Keratinocyte (primary cell): ENCODE data around the gene HLA-DQA1. TPM values are rescaled to one million over a fixed set of nuclear protein-coding genes. Genes with fewer than 3 reads are reported as not detected.

Source experiments
- DNase-seq: peaks from one replicate; pipeline ENCODE4 v3.0.0-alpha.2; 2011; ENCODE audit warnings: low read depth, missing footprints, low spot score
- FAIRE-seq: peaks from 2 replicates; lab custom pipeline; 2011; peaks lifted over from hg19 to GRCh38; lab: Jason Lieb, UNC
- H2AFZ ChIP-seq: 2 replicates; pipeline ENCODE4 v1.6.0; 2012; ENCODE audit warnings: low read length, control low read depth, inconsistent platforms; ENCODE audit not compliant: control insufficient read depth
- H3K27ac ChIP-seq: 2 replicates; pipeline ENCODE4 v1.5.1; 2011; ENCODE audit warnings: low read length; ENCODE audit not compliant: control insufficient read depth, insufficient read depth
- H3K27me3 ChIP-seq: 3 replicates; pipeline ENCODE4 v1.6.0; 2011; ENCODE audit warnings: low read length; ENCODE audit not compliant: control insufficient read depth, insufficient read depth; ENCODE audit errors: extremely low read depth
- H3K36me3 ChIP-seq, 2 experiments: 2 replicates in 1 of 2; 3 replicates in 1 of 2; pipeline ENCODE4 v1.5.1; 2011; ENCODE audit warnings: low read length in 2 of 2, mild to moderate bottlenecking in 1 of 2; ENCODE audit not compliant: control insufficient read depth in 2 of 2, insufficient read depth in 2 of 2; ENCODE audit errors: extremely low read depth in 1 of 2
- H3K4me1 ChIP-seq: 3 replicates; pipeline ENCODE4 v1.5.1; 2011; ENCODE audit warnings: low read length; ENCODE audit not compliant: control insufficient read depth, insufficient read depth; ENCODE audit errors: extremely low read depth
- H3K4me2 ChIP-seq: 3 replicates; pipeline ENCODE4 v1.6.0; 2011; ENCODE audit warnings: low read depth, low read length; ENCODE audit not compliant: control insufficient read depth, insufficient read depth; ENCODE audit errors: extremely low read depth
- H3K4me3 ChIP-seq, 3 experiments: fragments of 200-600 bp in 1 of 3; sonication (generic) in 1 of 3; 2 replicates in 2 of 3; 3 replicates in 1 of 3; pipeline ENCODE4 v1.5.1; 2011 to 2016; ENCODE audit warnings: low read length in 3 of 3, mild to moderate bottlenecking in 3 of 3, control low read depth in 2 of 3, inconsistent platforms in 1 of 3, low read depth in 1 of 3, mixed read lengths in 1 of 3, mixed run types in 1 of 3, moderate library complexity in 1 of 3; ENCODE audit not compliant: control insufficient read depth in 2 of 3, insufficient read depth in 2 of 3; ENCODE audit errors: extremely low read depth in 1 of 3
- H3K79me2 ChIP-seq: 2 replicates; pipeline ENCODE4 v1.6.0; 2012; ENCODE audit warnings: low read length; ENCODE audit not compliant: control insufficient read depth, insufficient read depth
- H3K9ac ChIP-seq: 3 replicates; pipeline ENCODE4 v1.6.0; 2011; ENCODE audit warnings: low read length; ENCODE audit not compliant: control insufficient read depth, insufficient read depth; ENCODE audit errors: extremely low read depth
- H3K9me1 ChIP-seq: 3 replicates; pipeline ENCODE4 v1.6.0; 2011; ENCODE audit warnings: low read length; ENCODE audit not compliant: control insufficient read depth, insufficient read depth; ENCODE audit errors: extremely low read depth
- H3K9me3 ChIP-seq: 2 replicates; pipeline ENCODE4 v1.5.1; 2012; ENCODE audit warnings: low read depth, low read length; ENCODE audit not compliant: control insufficient read depth
- H4K20me1 ChIP-seq: 3 replicates; pipeline ENCODE4 v1.6.0; 2011; ENCODE audit warnings: low read length; ENCODE audit not compliant: control insufficient read depth, insufficient read depth; ENCODE audit errors: extremely low read depth
- EZH2 ChIP-seq: IDR thresholded peaks from one replicate; pipeline ENCODE4 v1.6.1; 2012; ENCODE audit warnings: inconsistent platforms, mild to moderate bottlenecking, low read length, moderate library complexity
- dilution Hi-C: fragments of 300-500 bp; cut with MboI; formaldehyde crosslinking; loops from one replicate; pipeline ENCODE4 v1.7.0; 2020; ENCODE audit warnings: low sequenced_read_pairs; ENCODE audit not compliant: extremely low pct_ligation_motif_present
- polyA plus RNA-seq, 5 experiments: library from polyadenylated mRNA; depleted of rRNA in 3 of 5; stranded (reverse) in 3 of 5; stranded (forward) in 1 of 5; unstranded in 1 of 5; fragments of >200 nt; gene quantifications; 1 replicate in 1 of 5; 2 replicates in 3 of 5; 3 replicates in 1 of 5; pipeline versions ENCODE4 v1.2.1 to v1.2.3, GENCODE V29; 2011 to 2012; ENCODE audit warnings: missing spikeins in 2 of 5, low read depth in 1 of 5, low replicate concordance in 1 of 5
- TF ChIP-seq, protein P1 (sequence below), 3 experiments: IDR thresholded peaks in 1 of 3; conservative IDR thresholded peaks in 1 of 3; optimal IDR thresholded peaks in 1 of 3; 2 replicates in 2 of 3; 3 replicates in 1 of 3; pipeline versions ENCODE3 to v1.5.1; 2011; ENCODE audit warnings: low read length in 3 of 3, mild to moderate bottlenecking in 3 of 3, moderate library complexity in 2 of 3, control low read depth in 1 of 3, inconsistent platforms in 1 of 3; ENCODE audit not compliant: insufficient read depth in 2 of 3; ENCODE audit errors: extremely low read depth in 1 of 3

Gene HLA-DQA1
- polyA plus RNA-seq, 1 donor (not counting 4 experiments of a cell fraction or from before 2014, with no cell fraction given) = not detected

DNA sequence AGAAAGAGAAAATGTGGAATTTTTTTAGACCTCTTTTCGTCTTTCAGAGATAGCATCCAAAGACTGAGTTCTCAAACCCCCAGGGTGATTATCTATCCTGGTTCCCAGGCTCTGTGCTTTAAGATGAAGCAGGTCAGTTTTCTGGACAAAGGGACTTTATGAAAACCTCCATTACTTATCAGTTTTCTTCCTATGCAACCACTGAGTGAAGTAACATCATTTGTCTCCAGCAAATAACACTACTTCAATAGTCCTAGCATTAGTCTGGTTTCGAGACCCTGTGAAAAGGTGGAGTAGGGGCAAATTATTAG, 29.3 kb upstream of the HLA-DQA1 start:
- Histone ChIP-seq H3K9ac (no peak overlapping the region), H4K20me1 (no peaks in the 10 kb centered on the region), H3K36me3 (no peaks in the 10 kb centered on the region), H3K4me3 (no peak overlapping the region), H3K79me2 (no peaks in the 10 kb centered on the region), H3K27ac (no peak overlapping the region), H2AFZ (no peak overlapping the region), H3K27me3 (no peaks in the 10 kb centered on the region), H3K4me2 (no peak overlapping the region), H3K9me1 (no peaks in the 10 kb centered on the region), H3K9me3 (no peaks in the 10 kb centered on the region), H3K4me1 (no peaks in the 10 kb centered on the region)
- FAIRE-seq (no peak), DNase-seq (no peak)
- dilution Hi-C loops = no loop called here
- TF ChIP-seq EZH2 = no peak
- TF ChIP-seq, protein P1, sequence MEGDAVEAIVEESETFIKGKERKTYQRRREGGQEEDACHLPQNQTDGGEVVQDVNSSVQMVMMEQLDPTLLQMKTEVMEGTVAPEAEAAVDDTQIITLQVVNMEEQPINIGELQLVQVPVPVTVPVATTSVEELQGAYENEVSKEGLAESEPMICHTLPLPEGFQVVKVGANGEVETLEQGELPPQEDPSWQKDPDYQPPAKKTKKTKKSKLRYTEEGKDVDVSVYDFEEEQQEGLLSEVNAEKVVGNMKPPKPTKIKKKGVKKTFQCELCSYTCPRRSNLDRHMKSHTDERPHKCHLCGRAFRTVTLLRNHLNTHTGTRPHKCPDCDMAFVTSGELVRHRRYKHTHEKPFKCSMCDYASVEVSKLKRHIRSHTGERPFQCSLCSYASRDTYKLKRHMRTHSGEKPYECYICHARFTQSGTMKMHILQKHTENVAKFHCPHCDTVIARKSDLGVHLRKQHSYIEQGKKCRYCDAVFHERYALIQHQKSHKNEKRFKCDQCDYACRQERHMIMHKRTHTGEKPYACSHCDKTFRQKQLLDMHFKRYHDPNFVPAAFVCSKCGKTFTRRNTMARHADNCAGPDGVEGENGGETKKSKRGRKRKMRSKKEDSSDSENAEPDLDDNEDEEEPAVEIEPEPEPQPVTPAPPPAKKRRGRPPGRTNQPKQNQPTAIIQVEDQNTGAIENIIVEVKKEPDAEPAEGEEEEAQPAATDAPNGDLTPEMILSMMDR (optimal IDR thresholded peaks at IDR 0.05 in 1 of 3, IDR thresholded peaks at IDR 0.05 in 1 of 3, conservative IDR thresholded peaks at IDR 0.05 in 1 of 3; ENCODE audit: extremely low read depth in 1 of 3, insufficient read depth in 2 of 3, low read length in 3 of 3) = no peak

DNA sequence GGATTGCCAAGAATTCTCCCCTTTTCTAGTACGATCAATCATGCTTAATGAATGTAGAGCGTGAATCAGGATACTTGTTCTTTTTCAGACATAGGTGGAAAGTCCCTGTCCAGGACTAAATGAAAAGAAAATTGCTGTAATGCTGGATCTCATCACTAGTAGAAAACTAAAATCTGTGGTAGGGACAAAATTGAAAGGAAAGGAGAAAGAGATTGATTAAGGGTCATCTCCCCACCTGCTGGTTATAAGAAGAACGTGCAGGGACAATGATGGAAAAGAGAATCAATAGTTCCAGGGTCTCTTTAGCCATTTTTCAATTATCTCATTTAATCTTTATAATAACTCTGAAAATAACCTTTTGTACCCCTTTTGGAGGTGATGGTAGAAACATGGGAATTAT, 28.8 kb upstream of the HLA-DQA1 start:
- Histone ChIP-seq H3K9ac (no peak overlapping the region), H3K27ac (no peak overlapping the region), H3K4me3 (no peak overlapping the region), H3K4me2 (no peak overlapping the region), H3K4me1 (no peaks in the 10 kb centered on the region), H2AFZ (no peak overlapping the region), H4K20me1 (no peaks in the 10 kb centered on the region), H3K36me3 (no peaks in the 10 kb centered on the region), H3K79me2 (no peaks in the 10 kb centered on the region), H3K9me3 (no peaks in the 10 kb centered on the region), H3K27me3 (no peaks in the 10 kb centered on the region), H3K9me1 (no peaks in the 10 kb centered on the region)
- dilution Hi-C loops = no loop called here
- TF ChIP-seq, protein P1 (optimal IDR thresholded peaks at IDR 0.05 in 1 of 3, IDR thresholded peaks at IDR 0.05 in 1 of 3, conservative IDR thresholded peaks at IDR 0.05 in 1 of 3; ENCODE audit: extremely low read depth in 1 of 3, insufficient read depth in 2 of 3, low read length in 3 of 3) = peak in 1 of 3 experiments; percentile 6
- TF ChIP-seq EZH2 = no peak
- FAIRE-seq (no peak), DNase-seq (no peak)
